Keratinocyte (primary cell): Measurements from ENCODE around the gene ANGEL2. TPM values are rescaled to one million over a fixed set of nuclear protein-coding genes. Genes with fewer than 3 reads are reported as not detected.

ENCODE experiments used
- DNase-seq: peaks from one replicate; pipeline ENCODE4 v3.0.0-alpha.2; 2011; ENCODE audit warnings: low read depth, missing footprints, low spot score
- FAIRE-seq: peaks from 2 replicates; lab custom pipeline; 2011; peaks lifted over from hg19 to GRCh38; lab: Jason Lieb, UNC
- H2AFZ ChIP-seq: 2 replicates; pipeline ENCODE4 v1.6.0; 2012; ENCODE audit warnings: low read length, control low read depth, inconsistent platforms; ENCODE audit not compliant: control insufficient read depth
- H3K27ac ChIP-seq: 2 replicates; pipeline ENCODE4 v1.5.1; 2011; ENCODE audit warnings: low read length; ENCODE audit not compliant: control insufficient read depth, insufficient read depth
- H3K27me3 ChIP-seq: 3 replicates; pipeline ENCODE4 v1.6.0; 2011; ENCODE audit warnings: low read length; ENCODE audit not compliant: control insufficient read depth, insufficient read depth; ENCODE audit errors: extremely low read depth
- H3K36me3 ChIP-seq, 2 experiments: 2 replicates in 1 of 2; 3 replicates in 1 of 2; pipeline ENCODE4 v1.5.1; 2011; ENCODE audit warnings: low read length in 2 of 2, mild to moderate bottlenecking in 1 of 2; ENCODE audit not compliant: control insufficient read depth in 2 of 2, insufficient read depth in 2 of 2; ENCODE audit errors: extremely low read depth in 1 of 2
- H3K4me1 ChIP-seq: 3 replicates; pipeline ENCODE4 v1.5.1; 2011; ENCODE audit warnings: low read length; ENCODE audit not compliant: control insufficient read depth, insufficient read depth; ENCODE audit errors: extremely low read depth
- H3K4me2 ChIP-seq: 3 replicates; pipeline ENCODE4 v1.6.0; 2011; ENCODE audit warnings: low read depth, low read length; ENCODE audit not compliant: control insufficient read depth, insufficient read depth; ENCODE audit errors: extremely low read depth
- H3K4me3 ChIP-seq, 3 experiments: fragments of 200-600 bp in 1 of 3; sonication (generic) in 1 of 3; 2 replicates in 2 of 3; 3 replicates in 1 of 3; pipeline ENCODE4 v1.5.1; 2011 to 2016; ENCODE audit warnings: low read length in 3 of 3, mild to moderate bottlenecking in 3 of 3, control low read depth in 2 of 3, inconsistent platforms in 1 of 3, low read depth in 1 of 3, mixed read lengths in 1 of 3, mixed run types in 1 of 3, moderate library complexity in 1 of 3; ENCODE audit not compliant: control insufficient read depth in 2 of 3, insufficient read depth in 2 of 3; ENCODE audit errors: extremely low read depth in 1 of 3
- H3K79me2 ChIP-seq: 2 replicates; pipeline ENCODE4 v1.6.0; 2012; ENCODE audit warnings: low read length; ENCODE audit not compliant: control insufficient read depth, insufficient read depth
- H3K9ac ChIP-seq: 3 replicates; pipeline ENCODE4 v1.6.0; 2011; ENCODE audit warnings: low read length; ENCODE audit not compliant: control insufficient read depth, insufficient read depth; ENCODE audit errors: extremely low read depth
- H3K9me1 ChIP-seq: 3 replicates; pipeline ENCODE4 v1.6.0; 2011; ENCODE audit warnings: low read length; ENCODE audit not compliant: control insufficient read depth, insufficient read depth; ENCODE audit errors: extremely low read depth
- H3K9me3 ChIP-seq: 2 replicates; pipeline ENCODE4 v1.5.1; 2012; ENCODE audit warnings: low read depth, low read length; ENCODE audit not compliant: control insufficient read depth
- H4K20me1 ChIP-seq: 3 replicates; pipeline ENCODE4 v1.6.0; 2011; ENCODE audit warnings: low read length; ENCODE audit not compliant: control insufficient read depth, insufficient read depth; ENCODE audit errors: extremely low read depth
- EZH2 ChIP-seq: IDR thresholded peaks from one replicate; pipeline ENCODE4 v1.6.1; 2012; ENCODE audit warnings: inconsistent platforms, mild to moderate bottlenecking, low read length, moderate library complexity
- dilution Hi-C: fragments of 300-500 bp; cut with MboI; formaldehyde crosslinking; loops from one replicate; pipeline ENCODE4 v1.7.0; 2020; ENCODE audit warnings: low sequenced_read_pairs; ENCODE audit not compliant: extremely low pct_ligation_motif_present
- polyA plus RNA-seq, 5 experiments: library from polyadenylated mRNA; depleted of rRNA in 3 of 5; stranded (reverse) in 3 of 5; stranded (forward) in 1 of 5; unstranded in 1 of 5; fragments of >200 nt; gene quantifications; 1 replicate in 1 of 5; 2 replicates in 3 of 5; 3 replicates in 1 of 5; pipeline versions ENCODE4 v1.2.1 to v1.2.3, GENCODE V29; 2011 to 2012; ENCODE audit warnings: missing spikeins in 2 of 5, low read depth in 1 of 5, low replicate concordance in 1 of 5
- TF ChIP-seq, protein P1 (sequence below), 3 experiments: IDR thresholded peaks in 1 of 3; conservative IDR thresholded peaks in 1 of 3; optimal IDR thresholded peaks in 1 of 3; 2 replicates in 2 of 3; 3 replicates in 1 of 3; pipeline versions ENCODE3 to v1.5.1; 2011; ENCODE audit warnings: low read length in 3 of 3, mild to moderate bottlenecking in 3 of 3, moderate library complexity in 2 of 3, control low read depth in 1 of 3, inconsistent platforms in 1 of 3; ENCODE audit not compliant: insufficient read depth in 2 of 3; ENCODE audit errors: extremely low read depth in 1 of 3

Gene ANGEL2
- polyA plus RNA-seq, 1 donor (not counting 4 experiments of a cell fraction or from before 2014, with no cell fraction given): 25.6 TPM

DNA sequence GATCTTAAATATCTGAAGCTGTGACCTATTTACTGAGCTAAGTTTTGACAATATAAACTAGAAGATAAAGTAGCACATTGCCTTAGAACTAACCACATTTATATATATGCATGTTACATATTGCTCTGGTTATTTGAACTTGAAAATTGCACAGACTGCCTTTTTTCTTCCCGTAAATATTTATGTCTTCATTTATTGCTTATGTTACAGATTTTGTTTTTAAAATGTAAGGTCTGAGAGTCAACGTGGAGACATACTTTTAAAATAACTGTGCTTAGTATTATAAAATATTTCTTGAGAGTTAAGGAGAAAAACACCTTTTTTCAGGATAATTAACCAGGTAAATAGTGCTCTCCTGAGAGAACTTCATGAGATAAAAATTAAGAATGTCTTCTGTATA is 38.5 kb upstream of the ANGEL2 start:
- Histone ChIP-seq H4K20me1 (no peaks in the 10 kb centered on the region), H3K9me3 (no peaks in the 10 kb centered on the region), H3K4me1 (peaks cover 23% of the 10 kb centered on the region), H3K9me1 (no peaks in the 10 kb centered on the region), H3K4me2 (no peak overlapping the region), H3K27me3 (no peaks in the 10 kb centered on the region), H3K36me3 (no peaks in the 10 kb centered on the region), H3K4me3 (no peak overlapping the region), H2AFZ (no peak overlapping the region), H3K9ac (no peak overlapping the region), H3K27ac (no peak overlapping the region), H3K79me2 (peaks cover 47% of the 10 kb centered on the region)
- dilution Hi-C loops: no loop called here
- no peak for TF ChIP-seq EZH2
- TF ChIP-seq, protein P1, sequence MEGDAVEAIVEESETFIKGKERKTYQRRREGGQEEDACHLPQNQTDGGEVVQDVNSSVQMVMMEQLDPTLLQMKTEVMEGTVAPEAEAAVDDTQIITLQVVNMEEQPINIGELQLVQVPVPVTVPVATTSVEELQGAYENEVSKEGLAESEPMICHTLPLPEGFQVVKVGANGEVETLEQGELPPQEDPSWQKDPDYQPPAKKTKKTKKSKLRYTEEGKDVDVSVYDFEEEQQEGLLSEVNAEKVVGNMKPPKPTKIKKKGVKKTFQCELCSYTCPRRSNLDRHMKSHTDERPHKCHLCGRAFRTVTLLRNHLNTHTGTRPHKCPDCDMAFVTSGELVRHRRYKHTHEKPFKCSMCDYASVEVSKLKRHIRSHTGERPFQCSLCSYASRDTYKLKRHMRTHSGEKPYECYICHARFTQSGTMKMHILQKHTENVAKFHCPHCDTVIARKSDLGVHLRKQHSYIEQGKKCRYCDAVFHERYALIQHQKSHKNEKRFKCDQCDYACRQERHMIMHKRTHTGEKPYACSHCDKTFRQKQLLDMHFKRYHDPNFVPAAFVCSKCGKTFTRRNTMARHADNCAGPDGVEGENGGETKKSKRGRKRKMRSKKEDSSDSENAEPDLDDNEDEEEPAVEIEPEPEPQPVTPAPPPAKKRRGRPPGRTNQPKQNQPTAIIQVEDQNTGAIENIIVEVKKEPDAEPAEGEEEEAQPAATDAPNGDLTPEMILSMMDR (optimal IDR thresholded peaks at IDR 0.05 in 1 of 3, IDR thresholded peaks at IDR 0.05 in 1 of 3, conservative IDR thresholded peaks at IDR 0.05 in 1 of 3; ENCODE audit: extremely low read depth in 1 of 3, insufficient read depth in 2 of 3, low read length in 3 of 3): no peak
- FAIRE-seq: no peak
- DNase-seq: no peak

DNA sequence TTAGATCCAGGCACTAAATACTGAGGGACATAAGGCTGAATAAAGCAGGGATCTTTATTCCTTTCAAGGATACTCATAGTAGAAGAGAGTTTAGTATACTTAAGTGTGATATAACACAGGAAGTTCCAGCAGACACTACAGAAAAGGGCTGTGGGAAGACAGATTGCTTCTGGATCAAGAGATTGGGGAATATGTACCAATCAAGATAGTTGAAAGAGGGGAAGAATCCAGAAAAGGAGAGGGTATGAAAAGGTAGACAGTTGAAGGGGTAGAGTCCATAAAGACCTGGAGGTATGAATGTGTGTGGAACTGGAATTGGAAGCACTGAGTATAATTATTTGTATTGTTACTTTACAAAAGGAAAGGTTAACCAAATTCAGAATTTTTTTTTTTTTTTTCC is 37.8 kb upstream of the ANGEL2 start:
- no peak overlapping the region for H3K27ac ChIP-seq
- H3K79me2 ChIP-seq: peaks cover 44% of the 10 kb centered on the region
- H3K9ac ChIP-seq: no peak overlapping the region
- no peaks in the 10 kb centered on the region for H3K27me3 ChIP-seq
- no peaks in the 10 kb centered on the region for H4K20me1 ChIP-seq
- H3K4me2 ChIP-seq: no peak overlapping the region
- H3K9me1 ChIP-seq: no peaks in the 10 kb centered on the region
- FAIRE-seq (no peak), DNase-seq (no peak)
- no peak overlapping the region for H2AFZ ChIP-seq
- peaks cover 23% of the 10 kb centered on the region for H3K4me1 ChIP-seq
- dilution Hi-C loops: no loop called here
- TF ChIP-seq EZH2: no peak
- TF ChIP-seq, protein P1 (optimal IDR thresholded peaks at IDR 0.05 in 1 of 3, IDR thresholded peaks at IDR 0.05 in 1 of 3, conservative IDR thresholded peaks at IDR 0.05 in 1 of 3; ENCODE audit: extremely low read depth in 1 of 3, insufficient read depth in 2 of 3, low read length in 3 of 3): no peak
- H3K36me3 ChIP-seq: no peaks in the 10 kb centered on the region
- no peaks in the 10 kb centered on the region for H3K9me3 ChIP-seq
- H3K4me3 ChIP-seq: no peak overlapping the region
